ENCODE measurements around the gene MAJIN. TPM values are rescaled to one million over a fixed set of nuclear protein-coding genes. Genes with fewer than 3 reads are reported as not detected.

Gene MAJIN
- total RNA-seq, 1 experiment from 2014 or later = not detected

DNA sequence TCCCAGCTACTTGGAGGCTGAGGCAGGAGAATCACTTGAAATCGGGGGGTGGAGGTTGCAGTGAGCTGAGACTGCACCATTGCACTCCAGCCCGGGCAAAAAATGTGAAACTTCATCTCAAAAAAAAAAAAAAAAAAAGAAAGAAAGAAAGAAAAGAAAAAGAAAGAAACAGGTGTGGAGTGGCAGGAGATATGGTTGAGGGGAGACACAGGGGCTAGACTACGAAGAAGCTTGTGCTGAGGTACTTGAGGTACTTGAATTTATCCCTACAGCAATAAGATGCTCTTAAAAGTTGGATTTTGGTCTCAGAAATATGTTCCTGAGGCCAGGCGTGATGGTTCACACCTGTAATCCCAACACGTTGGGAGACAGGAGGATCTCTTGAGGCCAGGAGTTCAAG lies 2.2 kb upstream of the MAJIN start:
- ChIA-PET POLR2A (ENCODE audit: low non-redundant PET) (interaction anchor here (0.6 kb wide), 1 partner anchor 41 kb away, joined by 10 read pairs; no protein-coding TSS in a partner anchor), CTCF (interaction anchor here (0.7 kb wide), 1 partner anchor 247 kb away, joined by 3 read pairs; no protein-coding TSS in a partner anchor)
- DNase-seq (ENCODE audit: low spot score) = no peak
- Histone ChIP-seq H3K27ac (ENCODE audit: low read depth, low read length, poor library complexity, severe bottlenecking) (no peak overlapping the region), H3K4me1 (ENCODE audit: insufficient read depth, low read length, poor library complexity, severe bottlenecking) (no peaks in the 10 kb centered on the region), H3K27me3 (replicated peaks; ENCODE audit: insufficient read depth, low read depth, low read length, poor library complexity) (no peaks in the 10 kb centered on the region), H3K36me3 (ENCODE audit: insufficient read depth, low read length, poor library complexity, severe bottlenecking) (no peaks in the 10 kb centered on the region), H3K9me3 (ENCODE audit: low read depth, low read length, poor library complexity, severe bottlenecking) (no peaks in the 10 kb centered on the region), H3K4me3 (ENCODE audit: low read depth, low read length, poor library complexity, severe bottlenecking) (no peak overlapping the region)
- intact Hi-C loops (cut with micrococcal nuclease; ENCODE audit: unreplicated experiment) = no loop called here
- no TSS peak for BruUV-seq (replicated peaks)
- no peak for TF ChIP-seq EZH2 (IDR thresholded peaks at IDR 0.05; ENCODE audit: borderline replicate concordance, low read depth, low read length, poor library complexity, severe bottlenecking)
- TF ChIP-seq, protein P1, sequence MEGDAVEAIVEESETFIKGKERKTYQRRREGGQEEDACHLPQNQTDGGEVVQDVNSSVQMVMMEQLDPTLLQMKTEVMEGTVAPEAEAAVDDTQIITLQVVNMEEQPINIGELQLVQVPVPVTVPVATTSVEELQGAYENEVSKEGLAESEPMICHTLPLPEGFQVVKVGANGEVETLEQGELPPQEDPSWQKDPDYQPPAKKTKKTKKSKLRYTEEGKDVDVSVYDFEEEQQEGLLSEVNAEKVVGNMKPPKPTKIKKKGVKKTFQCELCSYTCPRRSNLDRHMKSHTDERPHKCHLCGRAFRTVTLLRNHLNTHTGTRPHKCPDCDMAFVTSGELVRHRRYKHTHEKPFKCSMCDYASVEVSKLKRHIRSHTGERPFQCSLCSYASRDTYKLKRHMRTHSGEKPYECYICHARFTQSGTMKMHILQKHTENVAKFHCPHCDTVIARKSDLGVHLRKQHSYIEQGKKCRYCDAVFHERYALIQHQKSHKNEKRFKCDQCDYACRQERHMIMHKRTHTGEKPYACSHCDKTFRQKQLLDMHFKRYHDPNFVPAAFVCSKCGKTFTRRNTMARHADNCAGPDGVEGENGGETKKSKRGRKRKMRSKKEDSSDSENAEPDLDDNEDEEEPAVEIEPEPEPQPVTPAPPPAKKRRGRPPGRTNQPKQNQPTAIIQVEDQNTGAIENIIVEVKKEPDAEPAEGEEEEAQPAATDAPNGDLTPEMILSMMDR (conservative IDR thresholded peaks at IDR 0.05; ENCODE audit: low read depth, low read length) = no peak

DNA sequence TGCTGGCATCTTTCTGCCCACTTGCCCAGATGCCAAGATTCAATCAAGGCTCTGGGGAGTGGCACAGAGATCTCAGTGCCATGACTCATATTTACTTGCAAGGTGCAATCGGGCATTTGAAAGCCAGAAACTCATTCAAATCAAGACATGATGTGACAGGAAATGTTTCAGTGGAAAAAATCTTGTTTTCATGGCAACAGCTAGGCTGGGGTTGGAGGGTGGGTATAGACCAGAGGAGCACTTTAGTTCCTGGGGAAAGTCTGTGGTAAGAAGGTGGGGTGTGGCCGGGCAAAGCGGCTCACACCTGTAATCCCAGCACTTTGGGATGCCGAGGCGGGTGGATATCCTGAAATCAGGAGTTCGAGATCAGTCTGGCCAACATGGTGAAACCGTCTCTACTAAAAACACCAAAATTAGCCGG lies 1.2 kb downstream of the MAJIN start:
- CTCF ChIA-PET = interaction anchor here (0.7 kb wide), 1 partner anchor 226 kb away, joined by 3 read pairs; no protein-coding TSS in a partner anchor
- no TSS peak for BruUV-seq (replicated peaks)
- intact Hi-C loops (cut with micrococcal nuclease; ENCODE audit: unreplicated experiment) = no loop called here

DNA sequence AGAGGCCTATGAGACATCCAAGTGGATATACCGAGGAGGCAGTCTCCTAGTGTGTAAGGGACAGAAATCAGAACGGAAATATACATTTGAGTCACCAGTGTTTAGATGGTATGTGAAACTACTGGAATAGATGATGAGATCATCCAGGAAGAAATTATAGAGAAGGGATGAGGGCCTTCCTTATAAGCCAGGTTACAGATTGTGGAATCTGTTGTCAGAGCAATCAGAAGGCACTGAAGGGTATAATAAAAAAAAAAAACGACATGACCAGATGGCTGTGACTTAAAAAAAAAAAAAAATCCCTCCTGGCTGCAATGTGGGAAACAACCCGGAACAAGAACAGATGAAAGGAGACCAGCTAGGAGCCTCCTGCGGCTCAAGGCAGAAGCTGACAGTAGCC lies 2.7 kb downstream of the MAJIN start:
- ChIA-PET POLR2A (ENCODE audit: low non-redundant PET) (no interaction called here), CTCF (no interaction called here)
- H3K9me3 ChIP-seq (ENCODE audit: low read depth, low read length, poor library complexity, severe bottlenecking) = no peaks in the 10 kb centered on the region
- H3K4me1 ChIP-seq (ENCODE audit: insufficient read depth, low read length, poor library complexity, severe bottlenecking) = no peaks in the 10 kb centered on the region
- H3K4me3 ChIP-seq (ENCODE audit: low read depth, low read length, poor library complexity, severe bottlenecking) = no peak overlapping the region
- no peak overlapping the region for H3K27ac ChIP-seq (ENCODE audit: low read depth, low read length, poor library complexity, severe bottlenecking)
- no peaks in the 10 kb centered on the region for H3K27me3 ChIP-seq (replicated peaks; ENCODE audit: insufficient read depth, low read depth, low read length, poor library complexity)
- intact Hi-C loops (cut with micrococcal nuclease; ENCODE audit: unreplicated experiment) = no loop called here
- H3K36me3 ChIP-seq (ENCODE audit: insufficient read depth, low read length, poor library complexity, severe bottlenecking) = no peaks in the 10 kb centered on the region
- TF ChIP-seq, protein P1 (conservative IDR thresholded peaks at IDR 0.05; ENCODE audit: low read depth, low read length) = no peak
- TF ChIP-seq EZH2 (IDR thresholded peaks at IDR 0.05; ENCODE audit: borderline replicate concordance, low read depth, low read length, poor library complexity, severe bottlenecking) = no peak
- no TSS peak for BruUV-seq (replicated peaks)
- DNase-seq (ENCODE audit: low spot score) = peak; percentile 39

More for the DNA sequence above, 1.2 kb downstream of the MAJIN start:
- Histone ChIP-seq H3K27ac (ENCODE audit: low read depth, low read length, poor library complexity, severe bottlenecking) (no peak overlapping the region), H3K9me3 (ENCODE audit: low read depth, low read length, poor library complexity, severe bottlenecking) (no peaks in the 10 kb centered on the region), H3K27me3 (replicated peaks; ENCODE audit: insufficient read depth, low read depth, low read length, poor library complexity) (no peaks in the 10 kb centered on the region), H3K36me3 (ENCODE audit: insufficient read depth, low read length, poor library complexity, severe bottlenecking) (no peaks in the 10 kb centered on the region), H3K4me3 (ENCODE audit: low read depth, low read length, poor library complexity, severe bottlenecking) (no peak overlapping the region), H3K4me1 (ENCODE audit: insufficient read depth, low read length, poor library complexity, severe bottlenecking) (no peaks in the 10 kb centered on the region)
- DNase-seq (ENCODE audit: low spot score) = no peak
- TF ChIP-seq, protein P1 (conservative IDR thresholded peaks at IDR 0.05; ENCODE audit: low read depth, low read length) = no peak
- TF ChIP-seq EZH2 (IDR thresholded peaks at IDR 0.05; ENCODE audit: borderline replicate concordance, low read depth, low read length, poor library complexity, severe bottlenecking) = no peak
- POLR2A ChIA-PET (ENCODE audit: low non-redundant PET) = no interaction called here
